ENCODE results near the gene RAC3.

RAC3 gene

GRCh38 chr17:81996232-81996756 lies 35.2 kb upstream of the RAC3 start:
- TF ChIP-seq CTCF (IDR thresholded peaks at IDR 0.05): no peak

- TF ChIP-seq CTCF (IDR thresholded peaks at IDR 0.05): no peak
Measured at GRCh38 chr17:81996757-81997441, 34.6 kb upstream of the RAC3 start.

GRCh38 chr17:81998212-81998611 lies 33.3 kb upstream of the RAC3 start:
- no peak for TF ChIP-seq CTCF (IDR thresholded peaks at IDR 0.05)

- TF ChIP-seq CTCF (IDR thresholded peaks at IDR 0.05): no peak
Measured at GRCh38 chr17:81998691-81999438, 32.6 kb upstream of the RAC3 start.

- TF ChIP-seq CTCF (IDR thresholded peaks at IDR 0.05): no peak
Measured at GRCh38 chr17:81999587-81999975, 31.9 kb upstream of the RAC3 start.

GRCh38 chr17:81999976-82000802 lies 31.3 kb upstream of the RAC3 start:
- TF ChIP-seq CTCF (IDR thresholded peaks at IDR 0.05): no peak

GRCh38 chr17:82000803-82001570 lies 30.5 kb upstream of the RAC3 start:
- TF ChIP-seq CTCF (IDR thresholded peaks at IDR 0.05): no peak
